GM19452 (cell line): Measurements from ENCODE around the gene MYOM1.
"Not testable (repeated sequence)": the region's sequence is repeated elsewhere in the genome, so short reads cannot be mapped to it uniquely, and the experiment has no call there.

Experiments used
- ATAC-seq: cut with Tn5 transposase; IDR thresholded peaks from one replicate; pipeline ENCODE4 v1.9.1; 2021; ENCODE audit not compliant: unreplicated experiment

The MYOM1 gene

GRCh38 chr18:3093624-3094337 lies 126.0 kb downstream of the MYOM1 start:
- ATAC-seq: no peak

- no peak for ATAC-seq
Observed at GRCh38 chr18:3092727-3093126, 127.0 kb downstream of the MYOM1 start.

- no peak for ATAC-seq
Observed at GRCh38 chr18:3089579-3089978, 130.2 kb downstream of the MYOM1 start.

GRCh38 chr18:3088449-3088848 lies 131.3 kb downstream of the MYOM1 start:
- ATAC-seq: no peak

GRCh38 chr18:3086871-3087270 lies 132.9 kb downstream of the MYOM1 start:
- ATAC-seq: no peak

GRCh38 chr18:3085612-3086011 lies 134.2 kb downstream of the MYOM1 start:
- no peak for ATAC-seq

GRCh38 chr18:3084206-3084605 lies 135.6 kb downstream of the MYOM1 start:
- ATAC-seq: no peak

- ATAC-seq: no peak
Observed at GRCh38 chr18:3083766-3084165, 136.0 kb downstream of the MYOM1 start.

- ATAC-seq: no peak
Observed at GRCh38 chr18:3081584-3081991, 138.2 kb downstream of the MYOM1 start.

GRCh38 chr18:3079653-3080052 lies 140.1 kb downstream of the MYOM1 start:
- no peak for ATAC-seq

GRCh38 chr18:3075491-3075890 lies 144.3 kb downstream of the MYOM1 start:
- ATAC-seq: no peak

GRCh38 chr18:3074087-3074486 lies 145.7 kb downstream of the MYOM1 start:
- ATAC-seq: no peak

- not testable (repeated sequence) for ATAC-seq
Observed at GRCh38 chr18:3073353-3073752, 146.4 kb downstream of the MYOM1 start.

GRCh38 chr18:3071676-3072075 lies 148.1 kb downstream of the MYOM1 start:
- ATAC-seq: no peak

GRCh38 chr18:3069671-3070433 lies 149.9 kb downstream of the MYOM1 start:
- no peak for ATAC-seq

- no peak for ATAC-seq
Observed at GRCh38 chr18:3067722-3068121, 152.0 kb downstream of the MYOM1 start.

GRCh38 chr18:3067165-3067661 lies 152.6 kb downstream of the MYOM1 start:
- ATAC-seq: no peak

GRCh38 chr18:3066341-3067110 lies 153.2 kb downstream of the MYOM1 start:
- ATAC-seq: no peak

- ATAC-seq: not testable (repeated sequence)
Observed at GRCh38 chr18:3063766-3064165, 156.0 kb downstream of the MYOM1 start.

- ATAC-seq: no peak
Observed at GRCh38 chr18:3062798-3063680, 156.7 kb downstream of the MYOM1 start.
